Measurements from ENCODE around the gene NUMB. TPM values are rescaled to one million over a fixed set of nuclear protein-coding genes. Genes with fewer than 3 reads are reported as not detected.

The NUMB gene
- polyA plus RNA-seq, 1 donor, result 88.3 TPM

DNA sequence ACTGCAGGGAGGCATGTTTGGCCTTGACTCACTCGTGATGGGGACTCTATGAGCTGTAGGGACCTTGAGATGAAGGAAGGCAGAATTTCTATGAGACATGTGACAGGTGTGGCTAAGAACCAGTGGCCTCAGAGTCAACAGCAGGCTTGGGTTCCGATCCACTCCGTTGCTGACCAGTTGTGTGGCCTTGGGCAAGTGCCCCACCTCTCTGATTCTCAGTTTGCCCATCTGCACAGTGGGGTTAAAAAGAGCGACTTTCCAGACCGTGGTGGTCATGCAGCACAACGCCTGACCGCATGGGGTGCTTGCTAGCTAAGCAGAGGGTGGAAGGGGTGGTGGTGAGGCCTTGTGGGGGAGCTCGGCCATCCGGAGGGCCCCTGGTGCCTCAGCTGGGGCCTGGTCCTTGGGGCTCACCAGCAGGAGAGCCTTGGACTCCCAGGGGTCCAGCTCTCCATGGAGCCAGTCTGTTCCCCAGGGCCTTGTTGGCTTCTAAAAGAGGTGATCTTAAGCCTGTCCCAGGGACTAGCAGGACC, 202.6 kb downstream of the NUMB start:
- DNase-seq, result no peak

DNA sequence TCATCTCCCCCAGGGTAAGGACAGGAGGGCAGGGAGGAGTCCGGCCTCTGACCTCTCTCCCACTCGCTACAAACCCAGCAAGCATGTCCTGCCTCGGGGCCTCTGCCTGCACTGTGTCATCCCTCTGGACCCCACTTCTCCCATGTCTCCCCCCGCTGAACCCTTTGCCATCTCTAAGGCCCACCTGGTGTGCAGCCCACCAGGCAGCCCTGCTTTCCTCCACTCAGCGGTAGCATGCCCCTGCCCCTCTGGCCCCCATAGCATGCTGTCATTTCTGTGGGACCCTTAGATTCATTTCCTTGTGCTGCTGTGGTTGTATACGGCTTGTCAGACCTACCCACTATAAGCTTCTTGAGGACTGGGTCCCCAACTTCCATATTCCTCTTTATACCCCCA, 203.3 kb downstream of the NUMB start:
- no peak for DNase-seq
- peaks cover 66% of the 10 kb centered on the region for H3K36me3 ChIP-seq (ENCODE audit: control insufficient read depth, insufficient read depth, low read length)
- no peak overlapping the region for H3K4me3 ChIP-seq (ENCODE audit: low read length)
- no peak overlapping the region for H3K27ac ChIP-seq (ENCODE audit: low read length)
- no peaks in the 10 kb centered on the region for H3K4me1 ChIP-seq (ENCODE audit: control insufficient read depth, insufficient read depth, low read length)
- 100% methylated on average over 1 of the region's 6 CpGs for WGBS (ENCODE audit: insufficient coverage, low lambda C conversion rate)
- no peaks in the 10 kb centered on the region for H3K27me3 ChIP-seq (ENCODE audit: control insufficient read depth, insufficient read depth, low read length)
- no peaks in the 10 kb centered on the region for H3K9me3 ChIP-seq (ENCODE audit: control insufficient read depth, low read depth, low read length)

More for the DNA sequence above, 202.6 kb downstream of the NUMB start:
- WGBS (ENCODE audit: insufficient coverage, low lambda C conversion rate), result no CpG with 5 or more reads among the region's 9 CpGs
- Histone ChIP-seq H3K36me3 (ENCODE audit: control insufficient read depth, insufficient read depth, low read length) (peaks cover 66% of the 10 kb centered on the region), H3K9me3 (ENCODE audit: control insufficient read depth, low read depth, low read length) (no peaks in the 10 kb centered on the region), H3K4me3 (ENCODE audit: low read length) (no peak overlapping the region), H3K27ac (ENCODE audit: low read length) (no peak overlapping the region), H3K27me3 (ENCODE audit: control insufficient read depth, insufficient read depth, low read length) (no peaks in the 10 kb centered on the region), H3K4me1 (ENCODE audit: control insufficient read depth, insufficient read depth, low read length) (no peaks in the 10 kb centered on the region)

DNA sequence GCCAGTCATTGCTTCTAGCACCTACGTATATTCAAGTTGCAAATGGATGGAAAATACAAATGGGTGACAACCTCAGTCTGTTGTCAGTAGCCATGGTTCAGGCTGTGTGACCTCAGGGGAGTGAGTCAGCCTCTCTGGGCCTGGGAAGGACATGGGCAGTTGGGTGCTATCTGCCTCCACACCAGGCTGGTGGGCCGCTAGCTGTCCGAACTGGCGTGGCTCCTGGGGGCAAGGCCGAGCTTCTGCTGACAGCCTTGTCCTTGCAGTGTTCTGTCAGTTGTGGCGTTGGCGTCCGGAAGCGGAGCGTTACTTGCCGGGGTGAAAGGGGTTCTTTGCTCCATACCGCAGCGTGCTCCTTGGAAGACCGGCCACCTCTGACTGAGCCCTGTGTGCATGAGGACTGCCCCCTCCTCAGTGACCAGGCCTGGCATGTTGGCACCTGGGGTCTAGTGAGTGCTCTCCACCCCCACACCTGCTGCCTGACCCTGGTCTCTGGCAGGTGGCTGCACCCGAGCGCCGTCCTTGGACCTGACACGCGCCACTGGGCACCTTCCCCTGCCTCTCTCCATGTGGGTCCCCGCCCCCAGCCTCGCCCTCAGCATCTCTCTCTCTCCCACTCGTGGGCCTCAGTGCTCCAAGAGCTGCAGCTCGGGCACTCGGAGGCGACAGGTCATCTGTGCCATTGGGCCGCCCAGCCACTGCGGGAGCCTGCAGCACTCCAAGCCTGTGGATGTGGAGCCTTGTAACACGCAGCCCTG, 203.9 kb downstream of the NUMB start:
- H3K4me3 ChIP-seq (ENCODE audit: low read length), result no peak overlapping the region
- no peak overlapping the region for H3K27ac ChIP-seq (ENCODE audit: low read length)
- no peak for DNase-seq
- H3K36me3 ChIP-seq (ENCODE audit: control insufficient read depth, insufficient read depth, low read length), result peaks cover 62% of the 10 kb centered on the region
- no peaks in the 10 kb centered on the region for H3K27me3 ChIP-seq (ENCODE audit: control insufficient read depth, insufficient read depth, low read length)
- H3K9me3 ChIP-seq (ENCODE audit: control insufficient read depth, low read depth, low read length), result no peaks in the 10 kb centered on the region
- no peaks in the 10 kb centered on the region for H3K4me1 ChIP-seq (ENCODE audit: control insufficient read depth, insufficient read depth, low read length)
- WGBS (ENCODE audit: insufficient coverage, low lambda C conversion rate), result no CpG with 5 or more reads among the region's 28 CpGs

DNA sequence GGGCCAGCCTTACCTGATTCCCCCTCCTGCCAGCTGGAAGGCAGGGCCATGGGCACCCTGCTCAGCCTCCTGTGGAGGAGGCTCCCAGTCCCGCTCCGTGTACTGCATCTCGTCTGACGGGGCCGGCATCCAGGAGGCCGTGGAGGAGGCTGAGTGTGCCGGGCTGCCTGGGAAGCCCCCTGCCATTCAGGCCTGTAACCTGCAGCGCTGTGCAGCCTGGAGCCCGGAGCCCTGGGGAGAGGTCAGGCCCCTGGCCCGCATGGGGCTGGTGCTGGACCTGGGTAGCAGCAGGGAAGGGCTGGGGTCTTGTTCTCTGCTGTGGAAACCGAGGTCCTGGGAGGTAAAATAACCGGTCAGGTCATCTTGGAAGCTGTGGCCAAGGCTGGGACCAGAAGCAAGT, 204.6 kb downstream of the NUMB start:
- no peak overlapping the region for H3K4me3 ChIP-seq (ENCODE audit: low read length)
- no CpG with 5 or more reads among the region's 12 CpGs for WGBS (ENCODE audit: insufficient coverage, low lambda C conversion rate)
- peaks cover 55% of the 10 kb centered on the region for H3K36me3 ChIP-seq (ENCODE audit: control insufficient read depth, insufficient read depth, low read length)
- no peaks in the 10 kb centered on the region for H3K9me3 ChIP-seq (ENCODE audit: control insufficient read depth, low read depth, low read length)
- no peak for DNase-seq
- H3K27ac ChIP-seq (ENCODE audit: low read length), result no peak overlapping the region
- H3K27me3 ChIP-seq (ENCODE audit: control insufficient read depth, insufficient read depth, low read length), result no peaks in the 10 kb centered on the region
- no peaks in the 10 kb centered on the region for H3K4me1 ChIP-seq (ENCODE audit: control insufficient read depth, insufficient read depth, low read length)

DNA sequence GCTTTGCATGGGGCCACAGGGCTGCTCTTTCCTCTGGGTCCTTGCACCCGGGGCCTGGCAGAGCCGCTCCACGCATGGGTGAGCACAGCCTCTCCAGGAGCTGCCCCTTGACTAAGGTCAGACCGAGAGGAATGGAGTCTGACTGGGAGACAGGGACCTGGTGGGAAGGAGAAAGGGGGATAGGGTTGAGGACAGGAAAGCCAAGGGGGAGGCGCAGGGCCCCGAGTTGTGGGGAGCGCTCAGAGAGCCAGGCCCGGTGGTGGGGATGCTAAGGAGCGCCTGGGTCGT, 205.1 kb downstream of the NUMB start:
- WGBS (ENCODE audit: insufficient coverage, low lambda C conversion rate), result no CpG with 5 or more reads among the region's 10 CpGs
- H3K36me3 ChIP-seq (ENCODE audit: control insufficient read depth, insufficient read depth, low read length), result peaks cover 54% of the 10 kb centered on the region
- no peak for DNase-seq

DNA sequence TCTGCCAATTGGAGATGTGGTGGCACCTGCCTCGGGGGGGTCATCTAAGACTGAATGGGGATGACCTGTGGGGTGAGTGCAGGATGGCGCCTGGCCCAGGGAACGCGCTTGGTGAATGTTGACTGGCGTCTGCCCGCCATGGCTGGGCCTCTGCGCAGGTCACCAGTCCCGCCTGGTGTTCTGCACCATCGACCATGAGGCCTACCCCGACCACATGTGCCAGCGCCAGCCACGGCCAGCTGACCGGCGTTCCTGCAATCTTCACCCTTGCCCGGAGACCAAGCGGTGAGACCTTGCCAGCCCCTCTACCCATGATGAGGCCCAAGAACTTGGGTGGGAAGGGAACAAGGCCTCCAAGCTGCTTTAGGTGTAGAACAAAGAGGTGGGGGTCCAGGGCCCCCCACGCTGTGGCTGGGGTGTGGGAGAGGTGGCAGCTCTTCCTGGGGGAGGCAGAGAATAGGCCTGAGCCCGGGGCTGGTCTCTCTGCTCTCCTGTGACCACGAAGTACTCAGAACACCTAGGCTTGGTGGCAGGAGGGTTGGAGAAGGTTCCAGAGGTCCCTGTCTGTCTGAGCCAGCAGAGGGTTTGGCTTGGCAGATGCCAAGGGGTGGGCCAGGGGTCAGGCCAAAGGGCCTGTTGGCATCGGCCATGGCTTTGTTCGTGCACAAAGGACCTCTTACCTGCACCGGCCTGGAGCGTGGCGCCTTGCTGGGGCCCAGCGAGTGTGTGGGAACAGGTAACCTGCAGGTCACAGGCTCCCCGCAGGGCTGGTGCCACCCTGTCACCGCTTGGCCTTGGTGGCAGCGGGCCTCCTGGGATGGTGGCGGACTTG, 205.6 kb downstream of the NUMB start:
- no CpG with 5 or more reads among the region's 29 CpGs for WGBS (ENCODE audit: insufficient coverage, low lambda C conversion rate)
- H3K9me3 ChIP-seq (ENCODE audit: control insufficient read depth, low read depth, low read length), result no peaks in the 10 kb centered on the region
- no peaks in the 10 kb centered on the region for H3K4me1 ChIP-seq (ENCODE audit: control insufficient read depth, insufficient read depth, low read length)
- H3K4me3 ChIP-seq (ENCODE audit: low read length), result no peak overlapping the region
- H3K36me3 ChIP-seq (ENCODE audit: control insufficient read depth, insufficient read depth, low read length), result peaks cover 54% of the 10 kb centered on the region
- no peak overlapping the region for H3K27ac ChIP-seq (ENCODE audit: low read length)
- no peaks in the 10 kb centered on the region for H3K27me3 ChIP-seq (ENCODE audit: control insufficient read depth, insufficient read depth, low read length)
- no peak for DNase-seq

More for the DNA sequence above, 205.1 kb downstream of the NUMB start:
- Histone ChIP-seq H3K27me3 (ENCODE audit: control insufficient read depth, insufficient read depth, low read length) (no peaks in the 10 kb centered on the region), H3K27ac (ENCODE audit: low read length) (no peak overlapping the region), H3K9me3 (ENCODE audit: control insufficient read depth, low read depth, low read length) (no peaks in the 10 kb centered on the region), H3K4me3 (ENCODE audit: low read length) (no peak overlapping the region), H3K4me1 (ENCODE audit: control insufficient read depth, insufficient read depth, low read length) (no peaks in the 10 kb centered on the region)

DNA sequence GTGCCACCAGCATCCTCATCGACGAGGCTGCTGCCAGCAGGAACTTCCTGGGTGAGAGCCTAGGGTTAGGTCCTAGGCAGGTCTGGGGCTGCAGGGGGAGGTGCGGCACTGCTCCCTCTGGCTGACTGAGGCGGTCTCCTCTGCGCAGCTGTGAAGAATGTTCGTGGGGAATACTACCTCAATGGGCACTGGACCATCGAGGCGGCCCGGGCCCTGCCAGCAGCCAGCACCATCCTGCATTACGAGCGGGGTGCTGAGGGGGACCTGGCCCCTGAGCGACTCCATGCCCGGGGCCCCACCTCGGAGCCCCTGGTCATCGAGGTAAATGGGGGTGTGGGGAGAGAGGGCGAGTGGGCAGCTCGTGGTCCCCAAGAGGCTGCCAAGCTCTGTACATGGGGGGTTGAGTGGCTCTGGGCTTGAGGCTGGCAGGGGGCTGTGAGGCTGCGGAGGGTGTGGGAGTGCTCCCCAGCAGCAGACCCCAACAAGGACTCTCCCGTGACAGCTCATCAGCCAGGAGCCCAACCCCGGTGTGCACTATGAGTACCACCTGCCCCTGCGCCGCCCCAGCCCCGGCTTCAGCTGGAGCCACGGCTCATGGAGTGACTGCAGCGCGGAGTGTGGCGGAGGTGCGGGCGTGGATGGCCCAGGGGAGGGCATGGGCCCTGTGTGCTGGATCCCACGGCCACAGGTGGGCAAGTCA, 206.7 kb downstream of the NUMB start:
- Histone ChIP-seq H3K27ac (ENCODE audit: low read length) (no peak overlapping the region), H3K27me3 (ENCODE audit: control insufficient read depth, insufficient read depth, low read length) (no peaks in the 10 kb centered on the region), H3K9me3 (ENCODE audit: control insufficient read depth, low read depth, low read length) (no peaks in the 10 kb centered on the region), H3K36me3 (ENCODE audit: control insufficient read depth, insufficient read depth, low read length) (peaks cover 60% of the 10 kb centered on the region), H3K4me3 (ENCODE audit: low read length) (no peak overlapping the region), H3K4me1 (ENCODE audit: control insufficient read depth, insufficient read depth, low read length) (no peaks in the 10 kb centered on the region)
- WGBS (ENCODE audit: insufficient coverage, low lambda C conversion rate), result no CpG with 5 or more reads among the region's 30 CpGs
- DNase-seq, result no peak

DNA sequence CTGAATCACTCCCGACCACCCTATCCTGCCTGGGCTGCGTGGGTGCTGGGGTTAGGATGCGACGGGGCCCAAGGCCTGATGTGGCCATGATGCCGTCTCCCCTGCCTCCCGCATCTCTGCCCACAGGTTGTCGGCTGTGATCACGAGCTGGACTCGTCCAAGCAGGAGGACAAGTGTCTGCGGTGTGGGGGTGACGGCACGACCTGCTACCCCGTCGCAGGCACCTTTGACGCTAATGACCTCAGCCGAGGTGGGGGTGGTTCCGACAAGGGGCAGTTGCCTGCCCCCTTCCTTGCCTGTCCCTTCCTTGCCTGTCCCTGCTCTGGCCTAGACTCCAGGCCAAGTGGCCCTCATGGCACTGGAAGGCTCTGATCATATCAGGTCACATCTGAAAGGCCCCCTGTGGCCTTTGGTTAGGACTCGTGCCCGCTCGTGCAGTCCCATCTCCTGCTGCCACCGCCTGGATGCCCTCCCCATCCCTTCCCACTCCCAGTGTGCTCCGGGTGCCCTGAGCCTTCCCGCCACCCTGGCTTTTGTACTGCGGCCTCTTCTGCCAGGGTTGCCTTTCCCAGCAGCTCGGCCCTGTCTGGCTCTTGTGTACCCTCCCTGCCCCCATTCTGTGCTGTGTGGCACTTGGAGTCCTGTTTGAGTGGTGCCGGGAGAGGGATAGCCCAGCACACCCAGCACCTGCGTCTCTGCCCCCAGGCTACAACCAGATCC, 207.4 kb downstream of the NUMB start:
- H3K36me3 ChIP-seq (ENCODE audit: control insufficient read depth, insufficient read depth, low read length), result peaks cover 59% of the 10 kb centered on the region
- no CpG with 5 or more reads among the region's 27 CpGs for WGBS (ENCODE audit: insufficient coverage, low lambda C conversion rate)
- DNase-seq, result no peak

DNA sequence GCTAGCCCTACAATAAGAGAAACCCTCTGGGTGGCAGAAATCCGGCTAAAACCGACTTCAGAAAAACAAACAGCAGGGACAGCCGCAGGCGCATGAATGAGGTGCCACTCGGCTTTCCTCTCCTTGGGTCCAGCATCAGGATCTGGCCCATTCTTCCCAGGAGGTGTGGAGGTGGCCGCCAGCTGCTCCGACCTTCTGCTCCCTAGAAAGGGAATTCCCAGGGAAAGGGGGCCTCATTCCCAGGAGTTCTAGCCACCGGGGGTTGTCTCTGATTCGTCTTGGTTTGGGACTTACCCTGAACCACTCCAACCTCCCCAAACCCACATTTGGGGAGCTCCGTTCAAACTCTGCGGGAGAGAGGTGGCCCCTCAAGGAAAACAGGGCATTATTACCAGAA, 208.0 kb downstream of the NUMB start:
- no peak for DNase-seq
- no peak overlapping the region for H3K4me3 ChIP-seq (ENCODE audit: low read length)
- peaks cover 54% of the 10 kb centered on the region for H3K36me3 ChIP-seq (ENCODE audit: control insufficient read depth, insufficient read depth, low read length)
- peaks cover 6% of the 10 kb centered on the region for H3K9me3 ChIP-seq (ENCODE audit: control insufficient read depth, low read depth, low read length)
- no peaks in the 10 kb centered on the region for H3K4me1 ChIP-seq (ENCODE audit: control insufficient read depth, insufficient read depth, low read length)
- H3K27me3 ChIP-seq (ENCODE audit: control insufficient read depth, insufficient read depth, low read length), result peaks cover 2% of the 10 kb centered on the region
- no peak overlapping the region for H3K27ac ChIP-seq (ENCODE audit: low read length)
- no CpG with 5 or more reads among the region's 11 CpGs for WGBS (ENCODE audit: insufficient coverage, low lambda C conversion rate)

More for the DNA sequence above, 207.4 kb downstream of the NUMB start:
- no peaks in the 10 kb centered on the region for H3K4me1 ChIP-seq (ENCODE audit: control insufficient read depth, insufficient read depth, low read length)
- no peak overlapping the region for H3K27ac ChIP-seq (ENCODE audit: low read length)
- H3K27me3 ChIP-seq (ENCODE audit: control insufficient read depth, insufficient read depth, low read length), result no peaks in the 10 kb centered on the region
- no peak overlapping the region for H3K4me3 ChIP-seq (ENCODE audit: low read length)
- peaks cover under 1% of the 10 kb centered on the region for H3K9me3 ChIP-seq (ENCODE audit: control insufficient read depth, low read depth, low read length)

All from large intestine (tissue), 3 donors.